ENCODE data around the gene FBXO42.

- TF ChIP-seq, protein P1, sequence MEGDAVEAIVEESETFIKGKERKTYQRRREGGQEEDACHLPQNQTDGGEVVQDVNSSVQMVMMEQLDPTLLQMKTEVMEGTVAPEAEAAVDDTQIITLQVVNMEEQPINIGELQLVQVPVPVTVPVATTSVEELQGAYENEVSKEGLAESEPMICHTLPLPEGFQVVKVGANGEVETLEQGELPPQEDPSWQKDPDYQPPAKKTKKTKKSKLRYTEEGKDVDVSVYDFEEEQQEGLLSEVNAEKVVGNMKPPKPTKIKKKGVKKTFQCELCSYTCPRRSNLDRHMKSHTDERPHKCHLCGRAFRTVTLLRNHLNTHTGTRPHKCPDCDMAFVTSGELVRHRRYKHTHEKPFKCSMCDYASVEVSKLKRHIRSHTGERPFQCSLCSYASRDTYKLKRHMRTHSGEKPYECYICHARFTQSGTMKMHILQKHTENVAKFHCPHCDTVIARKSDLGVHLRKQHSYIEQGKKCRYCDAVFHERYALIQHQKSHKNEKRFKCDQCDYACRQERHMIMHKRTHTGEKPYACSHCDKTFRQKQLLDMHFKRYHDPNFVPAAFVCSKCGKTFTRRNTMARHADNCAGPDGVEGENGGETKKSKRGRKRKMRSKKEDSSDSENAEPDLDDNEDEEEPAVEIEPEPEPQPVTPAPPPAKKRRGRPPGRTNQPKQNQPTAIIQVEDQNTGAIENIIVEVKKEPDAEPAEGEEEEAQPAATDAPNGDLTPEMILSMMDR (IDR thresholded peaks at IDR 0.05), result no peak
- no peak for TF ChIP-seq POLR2A (IDR thresholded peaks at IDR 0.05)
Measured at GRCh38 chr1:16276302-16277030, 75.8 kb downstream of the FBXO42 start.
